ENCODE data around the gene SLC7A11. TPM values are rescaled to one million over a fixed set of nuclear protein-coding genes. Genes with fewer than 3 reads are reported as not detected.

Gene SLC7A11
- total RNA-seq, 6 donors from 2014 or later, result 0.77 to 9.6 (median 2.1) TPM

DNA sequence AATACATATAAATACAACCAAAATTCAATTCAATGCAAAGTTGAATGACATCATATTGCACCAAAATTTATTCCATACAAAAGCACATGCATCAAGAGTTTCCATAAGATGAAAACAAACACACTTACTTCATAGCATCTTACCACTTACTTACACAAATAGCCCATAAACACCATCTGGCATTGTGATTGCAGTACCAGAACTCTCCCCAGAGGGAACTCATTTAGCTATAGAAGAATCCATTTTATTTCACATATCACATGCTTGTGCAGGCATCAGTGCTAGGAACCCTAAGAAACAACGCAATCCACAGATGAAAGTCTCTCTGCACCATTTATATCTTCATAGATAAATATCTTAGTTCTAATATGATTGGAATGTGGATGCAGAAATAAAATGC, 77.9 kb downstream of the SLC7A11 start:
- TF ChIP-seq EP300 (IDR thresholded peaks at IDR 0.05), result no peak
- TF ChIP-seq, protein P1, sequence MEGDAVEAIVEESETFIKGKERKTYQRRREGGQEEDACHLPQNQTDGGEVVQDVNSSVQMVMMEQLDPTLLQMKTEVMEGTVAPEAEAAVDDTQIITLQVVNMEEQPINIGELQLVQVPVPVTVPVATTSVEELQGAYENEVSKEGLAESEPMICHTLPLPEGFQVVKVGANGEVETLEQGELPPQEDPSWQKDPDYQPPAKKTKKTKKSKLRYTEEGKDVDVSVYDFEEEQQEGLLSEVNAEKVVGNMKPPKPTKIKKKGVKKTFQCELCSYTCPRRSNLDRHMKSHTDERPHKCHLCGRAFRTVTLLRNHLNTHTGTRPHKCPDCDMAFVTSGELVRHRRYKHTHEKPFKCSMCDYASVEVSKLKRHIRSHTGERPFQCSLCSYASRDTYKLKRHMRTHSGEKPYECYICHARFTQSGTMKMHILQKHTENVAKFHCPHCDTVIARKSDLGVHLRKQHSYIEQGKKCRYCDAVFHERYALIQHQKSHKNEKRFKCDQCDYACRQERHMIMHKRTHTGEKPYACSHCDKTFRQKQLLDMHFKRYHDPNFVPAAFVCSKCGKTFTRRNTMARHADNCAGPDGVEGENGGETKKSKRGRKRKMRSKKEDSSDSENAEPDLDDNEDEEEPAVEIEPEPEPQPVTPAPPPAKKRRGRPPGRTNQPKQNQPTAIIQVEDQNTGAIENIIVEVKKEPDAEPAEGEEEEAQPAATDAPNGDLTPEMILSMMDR (IDR thresholded peaks at IDR 0.05), result no peak
- no peak for TF ChIP-seq POLR2A (IDR thresholded peaks at IDR 0.05)
- TF ChIP-seq POLR2AphosphoS5 (IDR thresholded peaks at IDR 0.05), result no peak
- Histone ChIP-seq H3K36me3 (no peaks in the 10 kb centered on the region), H3K27me3 (no peaks in the 10 kb centered on the region), H3K4me3 (no peak overlapping the region), H3K27ac (no peak overlapping the region), H3K4me1 (no peaks in the 10 kb centered on the region), H3K9me3 (no peaks in the 10 kb centered on the region)
- WGBS, 2 donors, result 95 to 96% methylated on average over 1 of the region's 1 CpG
- ATAC-seq (ENCODE audit: low FRiP score in 2 of 2), result no peak
- DNase-seq, result no peak

DNA sequence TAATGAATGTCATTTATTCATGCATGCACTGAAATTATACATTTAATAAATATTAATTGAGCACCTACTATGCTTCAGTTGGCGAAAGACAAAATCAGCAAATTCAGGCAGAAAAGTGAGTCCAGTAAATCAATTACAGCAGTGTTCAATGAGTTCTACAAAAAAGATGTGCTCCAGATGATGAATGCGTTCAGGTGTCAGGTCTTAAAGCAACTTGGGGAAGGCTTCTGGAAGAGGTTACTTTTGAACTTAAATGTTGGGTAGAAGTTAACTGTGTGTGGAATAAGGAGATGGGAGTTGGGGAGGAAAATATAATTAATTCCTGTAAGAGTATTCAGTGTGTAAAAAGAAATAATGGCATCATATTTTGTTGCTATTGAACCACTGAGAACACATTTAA, 79.0 kb downstream of the SLC7A11 start:
- H3K4me3 ChIP-seq, result no peak overlapping the region
- no peaks in the 10 kb centered on the region for H3K4me1 ChIP-seq
- ATAC-seq (ENCODE audit: low FRiP score in 2 of 2) (no peak), DNase-seq (no peak)
- H3K27ac ChIP-seq, result no peak overlapping the region
- H3K36me3 ChIP-seq, result no peaks in the 10 kb centered on the region
- TF ChIP-seq, protein P1 (IDR thresholded peaks at IDR 0.05), result no peak
- TF ChIP-seq EP300 (IDR thresholded peaks at IDR 0.05), result no peak
- no peak for TF ChIP-seq POLR2AphosphoS5 (IDR thresholded peaks at IDR 0.05)
- TF ChIP-seq POLR2A (IDR thresholded peaks at IDR 0.05), result no peak
- H3K27me3 ChIP-seq, result no peaks in the 10 kb centered on the region
- H3K9me3 ChIP-seq, result no peaks in the 10 kb centered on the region
- 98% methylated on average over 2 of the region's 2 CpGs for WGBS, 2 donors

DNA sequence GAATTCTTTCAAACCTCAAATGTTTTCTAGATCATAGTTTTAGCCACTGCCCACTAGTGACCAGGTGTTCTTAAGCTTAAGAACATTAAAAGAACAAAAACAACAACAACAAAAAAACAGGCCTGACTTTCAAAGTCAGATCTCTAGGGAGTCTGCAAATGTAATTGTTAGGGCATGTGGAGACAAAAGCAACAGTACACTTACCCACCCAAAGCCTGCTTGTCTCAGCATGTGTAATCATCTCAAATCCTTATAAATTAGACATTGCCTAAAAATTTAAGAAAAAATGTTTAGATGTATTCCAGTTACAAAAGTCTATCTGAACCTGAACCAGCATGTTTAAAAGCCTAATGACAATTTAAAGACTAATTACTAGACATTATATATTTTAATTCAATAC, 79.9 kb downstream of the SLC7A11 start:
- H3K9me3 ChIP-seq, result no peaks in the 10 kb centered on the region
- H3K4me3 ChIP-seq, result no peak overlapping the region
- H3K27ac ChIP-seq, result no peak overlapping the region
- H3K27me3 ChIP-seq, result no peaks in the 10 kb centered on the region
- no peaks in the 10 kb centered on the region for H3K36me3 ChIP-seq
- TF ChIP-seq EP300 (IDR thresholded peaks at IDR 0.05) (no peak), POLR2AphosphoS5 (IDR thresholded peaks at IDR 0.05) (no peak), POLR2A (IDR thresholded peaks at IDR 0.05) (no peak)
- TF ChIP-seq, protein P1 (IDR thresholded peaks at IDR 0.05), result no peak
- no peak for ATAC-seq (ENCODE audit: low FRiP score in 2 of 2)
- no peaks in the 10 kb centered on the region for H3K4me1 ChIP-seq
- DNase-seq, result no peak

DNA sequence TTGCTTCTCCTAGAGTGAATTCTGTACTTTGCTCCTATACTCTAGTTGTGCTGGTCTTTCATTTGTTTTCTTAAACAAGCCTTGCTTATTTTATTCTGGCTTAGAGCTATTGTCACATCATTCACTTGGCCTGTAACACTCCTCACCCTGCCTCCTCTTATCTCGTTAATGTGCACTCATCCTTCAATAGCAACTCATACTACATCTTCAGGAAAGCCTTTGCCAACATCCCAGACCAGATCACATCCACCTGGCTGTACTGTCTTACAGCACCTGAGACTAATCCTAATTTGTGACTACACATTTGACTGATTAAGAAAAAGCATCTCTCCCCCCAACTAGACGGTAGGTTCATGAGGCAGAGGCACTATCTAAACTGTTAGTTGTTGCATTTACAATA, 80.8 kb downstream of the SLC7A11 start:
- H3K4me3 ChIP-seq, result no peak overlapping the region
- no peak for TF ChIP-seq POLR2AphosphoS5 (IDR thresholded peaks at IDR 0.05)
- TF ChIP-seq EP300 (IDR thresholded peaks at IDR 0.05), result no peak
- TF ChIP-seq, protein P1 (IDR thresholded peaks at IDR 0.05), result no peak
- DNase-seq (no peak), ATAC-seq (ENCODE audit: low FRiP score in 2 of 2) (no peak)
- no peaks in the 10 kb centered on the region for H3K36me3 ChIP-seq
- no peaks in the 10 kb centered on the region for H3K9me3 ChIP-seq
- no peak overlapping the region for H3K27ac ChIP-seq
- H3K27me3 ChIP-seq, result no peaks in the 10 kb centered on the region
- no peaks in the 10 kb centered on the region for H3K4me1 ChIP-seq
- WGBS, 2 donors, result 74 to 78% methylated on average over 2 of the region's 2 CpGs

DNA sequence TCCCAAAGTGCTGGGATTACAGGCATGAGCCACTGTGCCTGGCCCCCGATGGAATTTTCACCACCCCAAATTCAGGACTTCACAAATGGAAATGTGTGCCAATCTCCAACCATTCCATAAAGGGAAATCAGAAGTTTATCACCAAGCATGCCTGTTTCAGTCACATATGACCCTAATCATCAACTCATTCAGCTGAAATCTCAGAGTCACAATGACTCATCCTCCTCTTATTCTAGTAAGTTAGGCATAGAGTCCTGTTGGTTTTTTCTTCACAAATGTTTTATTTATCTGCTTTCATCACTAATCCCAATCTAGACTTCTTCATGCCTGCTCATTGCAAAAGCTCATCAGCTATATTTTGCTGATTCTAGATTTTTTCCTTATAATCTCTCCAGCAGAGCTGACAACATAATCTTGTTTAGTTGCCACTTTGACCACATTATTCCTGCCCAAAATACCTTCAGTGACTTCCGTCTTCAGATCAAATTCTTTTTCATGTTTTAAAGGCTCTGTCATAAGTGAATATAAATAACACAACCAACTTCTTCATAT, 83.3 kb downstream of the SLC7A11 start:
- Histone ChIP-seq H3K27ac (no peak overlapping the region), H3K36me3 (no peaks in the 10 kb centered on the region), H3K4me1 (no peaks in the 10 kb centered on the region), H3K4me3 (no peak overlapping the region), H3K27me3 (no peaks in the 10 kb centered on the region), H3K9me3 (no peaks in the 10 kb centered on the region)
- no peak for ATAC-seq (ENCODE audit: low FRiP score in 2 of 2)
- no peak for TF ChIP-seq POLR2AphosphoS5 (IDR thresholded peaks at IDR 0.05)
- no peak for DNase-seq
- 82 to 93% methylated on average over 2 of the region's 2 CpGs for WGBS, 2 donors
